Measurements from ENCODE around the gene BOC. TPM values are rescaled to one million over a fixed set of nuclear protein-coding genes. Genes with fewer than 3 reads are reported as not detected.

The BOC gene
- total RNA-seq, 4 donors from 2014 or later, result 103 to 169 (median 105) TPM

DNA sequence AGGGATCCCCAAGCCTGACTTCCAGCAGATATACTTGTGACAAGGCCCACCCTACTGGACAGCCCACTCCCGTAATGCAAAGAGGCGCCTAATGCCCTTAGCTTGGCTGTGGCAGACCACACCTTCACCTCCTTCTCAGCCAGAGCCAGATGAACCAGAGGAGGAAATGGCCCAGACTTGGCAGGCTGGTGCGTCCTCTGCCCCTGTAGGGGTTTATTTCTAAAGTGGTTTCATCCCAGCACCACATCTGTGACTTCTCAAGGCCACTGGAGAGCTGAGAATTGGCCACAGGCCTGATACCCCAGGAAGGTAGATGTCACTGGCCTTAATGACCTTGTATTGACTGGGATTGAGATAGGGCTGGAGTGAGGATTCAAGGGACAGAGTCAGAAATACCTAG lies 29.5 kb downstream of the BOC start:
- DNase-seq, result no peak
- Histone ChIP-seq H3K36me3 (no peaks in the 10 kb centered on the region), H3K9me3 (no peaks in the 10 kb centered on the region), H3K4me3 (no peak overlapping the region), H3K27me3 (no peaks in the 10 kb centered on the region), H3K27ac (peak overlapping the region; percentile 89 to 93), H3K4me1 (peaks cover 18 to 20% of the 10 kb centered on the region in 2 donors)
- TF ChIP-seq, protein P1, sequence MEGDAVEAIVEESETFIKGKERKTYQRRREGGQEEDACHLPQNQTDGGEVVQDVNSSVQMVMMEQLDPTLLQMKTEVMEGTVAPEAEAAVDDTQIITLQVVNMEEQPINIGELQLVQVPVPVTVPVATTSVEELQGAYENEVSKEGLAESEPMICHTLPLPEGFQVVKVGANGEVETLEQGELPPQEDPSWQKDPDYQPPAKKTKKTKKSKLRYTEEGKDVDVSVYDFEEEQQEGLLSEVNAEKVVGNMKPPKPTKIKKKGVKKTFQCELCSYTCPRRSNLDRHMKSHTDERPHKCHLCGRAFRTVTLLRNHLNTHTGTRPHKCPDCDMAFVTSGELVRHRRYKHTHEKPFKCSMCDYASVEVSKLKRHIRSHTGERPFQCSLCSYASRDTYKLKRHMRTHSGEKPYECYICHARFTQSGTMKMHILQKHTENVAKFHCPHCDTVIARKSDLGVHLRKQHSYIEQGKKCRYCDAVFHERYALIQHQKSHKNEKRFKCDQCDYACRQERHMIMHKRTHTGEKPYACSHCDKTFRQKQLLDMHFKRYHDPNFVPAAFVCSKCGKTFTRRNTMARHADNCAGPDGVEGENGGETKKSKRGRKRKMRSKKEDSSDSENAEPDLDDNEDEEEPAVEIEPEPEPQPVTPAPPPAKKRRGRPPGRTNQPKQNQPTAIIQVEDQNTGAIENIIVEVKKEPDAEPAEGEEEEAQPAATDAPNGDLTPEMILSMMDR (IDR thresholded peaks at IDR 0.05), result no peak
- TF ChIP-seq POLR2A (IDR thresholded peaks at IDR 0.05), result no peak
- intact Hi-C loops (cut with DNase I; ENCODE audit: low total_unique reads), result no loop called here

DNA sequence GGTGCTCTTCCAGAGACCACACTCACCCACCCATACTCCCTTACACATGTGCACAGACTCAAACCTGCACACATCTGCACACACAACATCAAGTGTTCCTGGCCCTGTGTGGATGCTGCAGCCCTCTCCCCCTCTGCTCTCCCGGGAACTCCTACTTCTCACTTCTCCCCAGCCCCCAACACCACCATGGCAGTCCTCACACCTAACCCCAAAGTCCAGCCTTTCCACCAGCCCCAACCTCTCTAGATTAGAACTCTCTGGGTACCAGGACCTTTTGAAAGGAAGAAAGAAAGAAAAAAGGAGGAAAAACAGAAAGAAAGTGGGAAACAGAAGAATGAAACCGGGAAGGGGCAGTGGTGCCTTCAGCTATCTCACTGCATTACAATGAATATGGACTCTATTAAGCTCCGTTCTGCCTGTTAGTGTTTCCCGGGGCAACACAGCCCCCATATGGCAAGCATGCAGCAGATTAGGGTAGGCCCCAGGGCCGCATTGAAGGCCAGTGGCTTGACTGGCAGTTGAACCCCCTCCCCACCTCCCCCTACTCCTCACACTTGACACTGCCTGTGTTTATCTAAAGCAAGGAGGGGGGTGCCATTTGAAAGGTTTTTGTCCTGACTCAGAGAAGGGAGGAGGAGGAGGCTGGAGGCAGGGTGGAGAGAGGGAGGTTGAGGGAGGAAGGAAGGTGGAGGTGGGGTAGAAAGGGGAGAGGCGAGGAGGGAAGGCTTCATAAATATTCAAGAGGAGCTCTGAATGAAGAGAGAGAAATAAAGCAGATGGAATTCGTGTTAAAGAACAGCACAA lies 30.1 kb downstream of the BOC start:
- Histone ChIP-seq H3K4me3 (peak overlapping the region; percentile 3 to 7), H3K36me3 (no peaks in the 10 kb centered on the region), H3K4me1 (peaks cover 18 to 23% of the 10 kb centered on the region in 2 donors), H3K27me3 (no peaks in the 10 kb centered on the region), H3K9me3 (no peaks in the 10 kb centered on the region), H3K27ac (peak overlapping the region; percentile 89 to 93)
- peak; percentile 53 to 74 for DNase-seq
- TF ChIP-seq, protein P1 (IDR thresholded peaks at IDR 0.05), result no peak
- TF ChIP-seq POLR2A (IDR thresholded peaks at IDR 0.05), result no peak
- intact Hi-C loops (cut with DNase I; ENCODE audit: low total_unique reads), result no loop called here

DNA sequence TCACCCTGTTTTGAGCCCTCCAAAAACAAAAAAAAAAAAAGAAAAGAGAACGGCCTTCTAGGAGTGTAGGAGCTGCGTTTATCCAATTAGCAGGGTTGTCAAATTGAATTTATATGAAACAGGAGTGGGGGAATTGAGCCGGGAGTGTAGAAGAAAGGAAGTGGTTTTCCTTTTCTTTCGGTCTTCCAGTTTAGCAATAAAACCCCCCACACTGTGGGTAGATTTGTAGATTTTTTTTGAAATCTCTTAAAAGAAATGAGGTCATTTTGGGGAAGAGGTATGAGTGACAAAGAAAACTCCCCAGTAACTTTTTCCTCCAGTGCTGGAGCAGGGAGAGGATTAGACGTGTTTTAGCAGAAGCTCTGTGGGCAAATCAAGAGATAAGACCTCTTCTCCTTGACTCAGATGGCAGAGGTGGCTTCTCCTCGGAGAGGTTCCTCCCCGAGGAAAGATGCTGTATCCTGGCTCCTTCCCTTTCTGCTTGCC lies 30.8 kb downstream of the BOC start:
- H3K36me3 ChIP-seq, result no peaks in the 10 kb centered on the region
- TF ChIP-seq, protein P1 (IDR thresholded peaks at IDR 0.05), result no peak
- no peak for TF ChIP-seq POLR2A (IDR thresholded peaks at IDR 0.05)
- peak overlapping the region; percentile 89 to 93 for H3K27ac ChIP-seq
- peak overlapping the region; percentile 3 to 7 for H3K4me3 ChIP-seq
- intact Hi-C loops (cut with DNase I; ENCODE audit: low total_unique reads), result no loop called here
- H3K9me3 ChIP-seq, result no peaks in the 10 kb centered on the region
- peaks cover 19 to 28% of the 10 kb centered on the region in 2 donors for H3K4me1 ChIP-seq
- H3K27me3 ChIP-seq, result no peaks in the 10 kb centered on the region
- peak in 1 of 2 donors; percentile 46 for DNase-seq

DNA sequence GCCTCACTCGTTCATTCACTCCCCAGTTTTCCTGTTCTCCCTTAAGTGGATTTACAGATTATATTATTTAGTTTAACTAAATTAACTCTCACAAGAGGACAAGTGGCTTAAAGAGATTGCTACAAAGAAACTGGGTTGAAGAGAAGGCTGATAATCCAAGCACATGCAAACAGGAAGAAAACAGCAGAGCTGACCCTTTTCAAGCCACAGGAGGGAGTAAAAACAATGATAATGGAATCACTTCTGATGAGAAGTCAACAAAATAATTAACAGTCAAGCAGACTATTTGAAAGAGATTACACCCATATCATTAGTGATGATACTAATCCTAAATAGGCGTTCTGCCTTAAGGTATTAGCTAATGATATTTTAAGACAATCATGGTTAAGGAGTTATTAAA lies 31.7 kb downstream of the BOC start:
- no peak for DNase-seq
- H3K27ac ChIP-seq, result peak overlapping the region; percentile 89 to 93
- intact Hi-C loops (cut with DNase I; ENCODE audit: low total_unique reads), result no loop called here

DNA sequence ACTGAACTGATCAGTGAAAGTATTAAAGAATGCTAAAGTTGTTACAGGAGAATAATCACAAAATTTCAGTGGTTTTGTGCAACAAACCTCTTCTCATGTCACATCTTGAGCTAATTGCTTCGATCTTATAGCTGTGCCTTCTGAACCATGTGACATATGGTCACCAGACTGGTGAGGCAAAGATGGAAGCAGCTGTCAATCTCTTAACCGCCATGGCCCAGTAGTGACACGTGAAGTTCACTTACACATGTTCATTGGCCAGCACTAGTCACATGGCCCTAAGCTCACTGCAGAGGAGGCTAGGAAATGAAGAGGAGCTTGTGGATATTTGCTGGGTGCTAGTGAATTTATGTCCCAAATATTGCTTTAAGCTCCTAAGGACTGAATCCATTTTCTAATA lies 32.5 kb downstream of the BOC start:
- H3K4me1 ChIP-seq, result peaks cover 27 to 29% of the 10 kb centered on the region in 2 donors

More for the DNA sequence above, 31.7 kb downstream of the BOC start:
- Histone ChIP-seq H3K4me1 (peaks cover 24 to 28% of the 10 kb centered on the region in 2 donors), H3K27me3 (no peaks in the 10 kb centered on the region), H3K36me3 (no peaks in the 10 kb centered on the region), H3K9me3 (no peaks in the 10 kb centered on the region), H3K4me3 (no peak overlapping the region)
- TF ChIP-seq, protein P1 (IDR thresholded peaks at IDR 0.05), result no peak
- no peak for TF ChIP-seq POLR2A (IDR thresholded peaks at IDR 0.05)

More for the DNA sequence above, 32.5 kb downstream of the BOC start:
- peak overlapping the region; percentile 89 to 93 for H3K27ac ChIP-seq
- H3K9me3 ChIP-seq, result no peaks in the 10 kb centered on the region
- no peaks in the 10 kb centered on the region for H3K36me3 ChIP-seq
- no peak overlapping the region for H3K4me3 ChIP-seq
- no peak for TF ChIP-seq POLR2A (IDR thresholded peaks at IDR 0.05)
- TF ChIP-seq, protein P1 (IDR thresholded peaks at IDR 0.05), result no peak
- no peaks in the 10 kb centered on the region for H3K27me3 ChIP-seq
- no peak for DNase-seq
- intact Hi-C loops (cut with DNase I; ENCODE audit: low total_unique reads), result no loop called here
